Measurements from ENCODE around the gene DIS3. TPM values are rescaled to one million over a fixed set of nuclear protein-coding genes. Genes with fewer than 3 reads are reported as not detected.

The DIS3 gene
- total RNA-seq, 1 donor from 2014 or later, result 31.3 TPM

- Mint-ChIP-seq H3K36me3 (peaks cover 33% of the 10 kb centered on the region), H3K4me1 (no peaks in the 10 kb centered on the region), H3K4me3 (no peak overlapping the region), H3K27me3 (ENCODE audit: low read depth) (no peaks in the 10 kb centered on the region), H3K27ac (no peak overlapping the region), H3K9me3 (no peaks in the 10 kb centered on the region)
- DNase-seq (ENCODE audit: low spot score in 2 of 2, unreplicated experiment in 2 of 2), result no peak
- TF ChIP-seq CTCF (IDR thresholded peaks at IDR 0.05; ENCODE audit: unreplicated experiment), result no peak
Measured at GRCh38 chr13:72760189-72760588, 21.5 kb downstream of the DIS3 start.

- Mint-ChIP-seq H3K27me3 (ENCODE audit: low read depth) (no peaks in the 10 kb centered on the region), H3K4me3 (no peak overlapping the region), H3K27ac (no peak overlapping the region), H3K4me1 (no peaks in the 10 kb centered on the region), H3K9me3 (no peaks in the 10 kb centered on the region), H3K36me3 (peaks cover 27% of the 10 kb centered on the region)
- TF ChIP-seq CTCF (IDR thresholded peaks at IDR 0.05; ENCODE audit: unreplicated experiment), result no peak
- no peak for DNase-seq (ENCODE audit: low spot score in 2 of 2, unreplicated experiment in 2 of 2)
Measured at GRCh38 chr13:72757792-72758535, 23.7 kb downstream of the DIS3 start.

- Mint-ChIP-seq H3K27ac (no peak overlapping the region), H3K9me3 (peaks cover 11% of the 10 kb centered on the region), H3K4me3 (no peak overlapping the region), H3K36me3 (peaks cover 33% of the 10 kb centered on the region), H3K4me1 (no peaks in the 10 kb centered on the region), H3K27me3 (ENCODE audit: low read depth) (no peaks in the 10 kb centered on the region)
- TF ChIP-seq CTCF (IDR thresholded peaks at IDR 0.05; ENCODE audit: unreplicated experiment), result no peak
- no peak for DNase-seq (ENCODE audit: low spot score in 2 of 2, unreplicated experiment in 2 of 2)
Measured at GRCh38 chr13:72754111-72754510, 27.6 kb downstream of the DIS3 start.

GRCh38 chr13:72751220-72751619, 30.5 kb downstream of the DIS3 start:
- Mint-ChIP-seq H3K27me3 (ENCODE audit: low read depth) (no peaks in the 10 kb centered on the region), H3K9me3 (peaks cover 11% of the 10 kb centered on the region), H3K27ac (no peak overlapping the region), H3K4me1 (no peaks in the 10 kb centered on the region), H3K36me3 (peaks cover 41% of the 10 kb centered on the region), H3K4me3 (no peak overlapping the region)
- no peak for DNase-seq (ENCODE audit: low spot score in 2 of 2, unreplicated experiment in 2 of 2)
- no peak for TF ChIP-seq CTCF (IDR thresholded peaks at IDR 0.05; ENCODE audit: unreplicated experiment)

GRCh38 chr13:72745260-72745659, 36.4 kb downstream of the DIS3 start:
- Mint-ChIP-seq H3K27ac (no peak overlapping the region), H3K27me3 (ENCODE audit: low read depth) (no peaks in the 10 kb centered on the region), H3K4me1 (no peaks in the 10 kb centered on the region), H3K36me3 (peaks cover 27% of the 10 kb centered on the region), H3K4me3 (no peak overlapping the region), H3K9me3 (no peaks in the 10 kb centered on the region)
- no peak for TF ChIP-seq CTCF (IDR thresholded peaks at IDR 0.05; ENCODE audit: unreplicated experiment)
- DNase-seq (ENCODE audit: low spot score in 2 of 2, unreplicated experiment in 2 of 2), result no peak

Measured in mesothelial cell of epicardium (in vitro differentiated cells).